Measurements from ENCODE around the gene TMEM243.

TMEM243 gene

GRCh38 chr7:87220734-87221215 is 1.2 kb upstream of the TMEM243 start:
- H3K36me3 ChIP-seq (ENCODE audit: control insufficient read depth, insufficient read depth, low read length): no peaks in the 10 kb centered on the region
- H3K9me3 ChIP-seq (ENCODE audit: control insufficient read depth, insufficient read depth, low read length): no peaks in the 10 kb centered on the region
- H3K27me3 ChIP-seq (ENCODE audit: control insufficient read depth, insufficient read depth, low read length): peaks cover 40% of the 10 kb centered on the region
- H3K9ac ChIP-seq (ENCODE audit: low read depth, low read length): no peak overlapping the region
- peak overlapping the region; percentile 97 for H3K4me3 ChIP-seq (ENCODE audit: low read depth, low read length)
- no peaks in the 10 kb centered on the region for H3K4me1 ChIP-seq (ENCODE audit: control insufficient read depth, insufficient read depth, low read length)

DNA sequence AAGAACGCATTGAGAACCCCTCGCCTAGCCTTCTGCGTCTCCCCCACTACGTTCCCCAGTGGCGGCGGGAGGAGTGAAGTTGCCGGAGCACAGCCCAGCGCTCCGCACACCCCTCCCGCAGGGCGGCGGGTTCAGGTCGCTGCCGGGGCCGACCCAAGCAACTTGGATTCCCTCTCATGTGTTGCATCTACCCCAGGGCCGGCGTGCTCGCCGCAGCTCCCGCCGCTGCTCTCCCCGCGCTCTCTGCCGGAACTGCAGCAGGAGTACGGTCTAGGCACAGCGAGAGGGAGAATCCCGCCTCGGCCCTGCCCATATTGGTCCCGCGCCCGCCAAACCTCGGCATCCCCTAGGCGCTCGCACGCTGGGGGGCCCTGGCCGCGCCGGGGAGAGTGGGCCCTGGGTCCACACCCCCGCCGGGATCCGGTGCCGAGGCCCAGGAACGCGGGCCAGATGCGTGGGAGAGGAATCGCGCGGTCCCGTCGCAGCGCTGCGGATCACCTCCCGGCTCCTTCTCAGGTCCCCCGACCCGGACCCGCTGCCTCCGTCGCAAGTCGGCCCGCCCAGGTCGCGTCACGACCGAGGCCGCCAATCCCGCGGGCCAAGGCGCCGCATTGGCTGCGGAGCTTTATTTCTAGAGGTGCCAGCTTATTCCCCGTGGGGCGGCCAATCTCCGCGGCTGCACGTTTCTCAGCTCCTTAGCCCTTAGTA is 648 bp upstream of the TMEM243 start:
- peak overlapping the region; percentile 97 for H3K4me3 ChIP-seq (ENCODE audit: low read depth, low read length)
- no peaks in the 10 kb centered on the region for H3K36me3 ChIP-seq (ENCODE audit: control insufficient read depth, insufficient read depth, low read length)
- H3K9me3 ChIP-seq (ENCODE audit: control insufficient read depth, insufficient read depth, low read length): no peaks in the 10 kb centered on the region
- peak overlapping the region; percentile 85 for H3K9ac ChIP-seq (ENCODE audit: low read depth, low read length)
- H3K4me1 ChIP-seq (ENCODE audit: control insufficient read depth, insufficient read depth, low read length): no peaks in the 10 kb centered on the region
- peaks cover 38% of the 10 kb centered on the region for H3K27me3 ChIP-seq (ENCODE audit: control insufficient read depth, insufficient read depth, low read length)

GRCh38 chr7:87218796-87219544 is 562 bp downstream of the TMEM243 start:
- Histone ChIP-seq H3K9me3 (ENCODE audit: control insufficient read depth, insufficient read depth, low read length) (no peaks in the 10 kb centered on the region), H3K4me1 (ENCODE audit: control insufficient read depth, insufficient read depth, low read length) (peaks cover 2% of the 10 kb centered on the region), H3K9ac (ENCODE audit: low read depth, low read length) (peak overlapping the region; percentile 85), H3K27me3 (ENCODE audit: control insufficient read depth, insufficient read depth, low read length) (peaks cover 35% of the 10 kb centered on the region), H3K4me3 (ENCODE audit: low read depth, low read length) (peak overlapping the region; percentile 97), H3K36me3 (ENCODE audit: control insufficient read depth, insufficient read depth, low read length) (no peaks in the 10 kb centered on the region)

DNA sequence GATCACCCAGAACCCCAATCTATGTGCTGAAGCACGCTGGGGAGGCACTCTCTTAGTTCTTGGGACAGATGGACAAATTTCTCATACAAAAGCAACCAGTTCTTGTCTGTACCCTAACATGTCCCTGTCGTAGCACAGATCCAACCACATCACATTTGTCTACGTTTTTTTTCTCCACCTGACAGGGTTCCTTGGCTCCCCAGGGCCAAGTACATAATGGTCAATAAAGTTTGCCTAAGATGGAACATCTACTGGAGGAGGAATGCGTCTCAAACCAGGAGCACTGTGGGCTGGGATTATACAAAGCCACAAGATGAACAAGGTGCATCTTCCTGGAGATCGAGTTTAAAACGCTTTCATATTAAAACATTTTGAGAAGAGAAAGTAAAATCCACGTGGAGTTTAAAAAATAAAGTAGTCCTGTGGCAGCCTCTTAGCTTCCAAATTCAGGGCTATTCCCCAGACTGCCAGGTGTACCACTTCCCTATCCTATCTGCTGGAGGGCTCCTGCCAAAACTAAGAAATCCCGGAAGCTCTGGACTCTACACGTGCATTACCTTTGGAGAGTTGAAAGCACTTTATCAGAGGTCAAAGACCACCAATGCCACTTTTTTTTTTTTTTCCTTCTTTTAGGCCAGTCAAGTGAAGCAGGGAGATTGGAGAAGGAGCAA is 1.4 kb downstream of the TMEM243 start:
- no peak overlapping the region for H3K4me3 ChIP-seq (ENCODE audit: low read depth, low read length)
- H3K36me3 ChIP-seq (ENCODE audit: control insufficient read depth, insufficient read depth, low read length): no peaks in the 10 kb centered on the region
- H3K9ac ChIP-seq (ENCODE audit: low read depth, low read length): no peak overlapping the region
- peaks cover 27% of the 10 kb centered on the region for H3K27me3 ChIP-seq (ENCODE audit: control insufficient read depth, insufficient read depth, low read length)
- no peaks in the 10 kb centered on the region for H3K9me3 ChIP-seq (ENCODE audit: control insufficient read depth, insufficient read depth, low read length)
- H3K4me1 ChIP-seq (ENCODE audit: control insufficient read depth, insufficient read depth, low read length): peaks cover 4% of the 10 kb centered on the region

- Histone ChIP-seq H3K36me3 (ENCODE audit: control insufficient read depth, insufficient read depth, low read length) (no peaks in the 10 kb centered on the region), H3K9ac (ENCODE audit: low read depth, low read length) (no peak overlapping the region), H3K27me3 (ENCODE audit: control insufficient read depth, insufficient read depth, low read length) (peaks cover 14% of the 10 kb centered on the region), H3K4me3 (ENCODE audit: low read depth, low read length) (no peak overlapping the region), H3K9me3 (ENCODE audit: control insufficient read depth, insufficient read depth, low read length) (no peaks in the 10 kb centered on the region), H3K4me1 (ENCODE audit: control insufficient read depth, insufficient read depth, low read length) (peaks cover 4% of the 10 kb centered on the region)
Observed at GRCh38 chr7:87216701-87217508, 2.6 kb downstream of the TMEM243 start.

GRCh38 chr7:87215046-87215445 is 4.5 kb downstream of the TMEM243 start:
- H3K4me3 ChIP-seq (ENCODE audit: low read depth, low read length): no peak overlapping the region
- H3K9ac ChIP-seq (ENCODE audit: low read depth, low read length): no peak overlapping the region
- no peaks in the 10 kb centered on the region for H3K36me3 ChIP-seq (ENCODE audit: control insufficient read depth, insufficient read depth, low read length)
- no peaks in the 10 kb centered on the region for H3K27me3 ChIP-seq (ENCODE audit: control insufficient read depth, insufficient read depth, low read length)
- no peaks in the 10 kb centered on the region for H3K9me3 ChIP-seq (ENCODE audit: control insufficient read depth, insufficient read depth, low read length)
- peaks cover 4% of the 10 kb centered on the region for H3K4me1 ChIP-seq (ENCODE audit: control insufficient read depth, insufficient read depth, low read length)

DNA sequence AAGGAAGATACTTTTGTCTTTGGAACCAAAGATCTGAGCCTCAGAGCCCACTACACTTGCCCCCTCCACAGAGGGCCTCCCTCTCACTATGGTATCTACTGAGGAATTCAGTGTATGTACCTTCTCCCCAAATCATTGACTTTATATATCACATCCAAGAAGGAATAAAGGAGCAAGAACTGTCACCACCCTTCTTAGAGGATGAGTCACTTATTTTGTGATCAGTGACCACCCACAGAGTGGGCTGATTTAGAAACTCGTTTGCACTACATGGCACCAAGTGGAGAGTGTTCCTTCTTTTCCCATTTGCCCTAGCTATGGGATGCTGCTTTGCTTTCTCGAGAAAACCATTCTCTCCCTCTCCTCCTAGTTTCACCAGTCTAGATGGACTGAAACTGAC is 5.7 kb downstream of the TMEM243 start:
- Histone ChIP-seq H3K4me3 (ENCODE audit: low read depth, low read length) (no peak overlapping the region), H3K9ac (ENCODE audit: low read depth, low read length) (no peak overlapping the region), H3K4me1 (ENCODE audit: control insufficient read depth, insufficient read depth, low read length) (peaks cover 4% of the 10 kb centered on the region), H3K9me3 (ENCODE audit: control insufficient read depth, insufficient read depth, low read length) (no peaks in the 10 kb centered on the region), H3K36me3 (ENCODE audit: control insufficient read depth, insufficient read depth, low read length) (no peaks in the 10 kb centered on the region), H3K27me3 (ENCODE audit: control insufficient read depth, insufficient read depth, low read length) (no peaks in the 10 kb centered on the region)

GRCh38 chr7:87213252-87213651 is 6.3 kb downstream of the TMEM243 start:
- no peak overlapping the region for H3K9ac ChIP-seq (ENCODE audit: low read depth, low read length)
- no peak overlapping the region for H3K4me3 ChIP-seq (ENCODE audit: low read depth, low read length)
- H3K9me3 ChIP-seq (ENCODE audit: control insufficient read depth, insufficient read depth, low read length): no peaks in the 10 kb centered on the region
- no peaks in the 10 kb centered on the region for H3K27me3 ChIP-seq (ENCODE audit: control insufficient read depth, insufficient read depth, low read length)
- peaks cover 4% of the 10 kb centered on the region for H3K4me1 ChIP-seq (ENCODE audit: control insufficient read depth, insufficient read depth, low read length)
- no peaks in the 10 kb centered on the region for H3K36me3 ChIP-seq (ENCODE audit: control insufficient read depth, insufficient read depth, low read length)

DNA sequence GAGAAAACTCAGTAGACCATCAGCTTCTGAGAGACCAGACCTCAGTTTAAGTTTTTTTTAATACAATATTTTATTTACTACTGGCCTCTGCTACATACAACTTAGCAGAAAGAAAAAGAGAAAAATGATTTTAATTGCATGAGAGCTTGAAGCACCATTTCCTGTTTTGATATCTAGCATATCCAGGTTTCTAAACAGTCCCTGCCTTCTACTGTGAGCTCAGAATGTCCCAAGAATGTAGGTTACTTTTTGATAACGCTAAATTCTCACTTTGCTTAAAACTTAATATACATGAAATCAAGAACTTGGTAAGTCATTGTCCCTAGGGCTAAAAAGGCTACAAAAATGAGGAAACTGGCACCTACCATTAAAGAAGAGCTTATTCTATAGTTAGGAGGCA is 7.0 kb downstream of the TMEM243 start:
- no peak overlapping the region for H3K9ac ChIP-seq (ENCODE audit: low read depth, low read length)
- peaks cover 4% of the 10 kb centered on the region for H3K4me1 ChIP-seq (ENCODE audit: control insufficient read depth, insufficient read depth, low read length)
- no peak overlapping the region for H3K4me3 ChIP-seq (ENCODE audit: low read depth, low read length)
- H3K9me3 ChIP-seq (ENCODE audit: control insufficient read depth, insufficient read depth, low read length): no peaks in the 10 kb centered on the region
- peaks cover 2% of the 10 kb centered on the region for H3K36me3 ChIP-seq (ENCODE audit: control insufficient read depth, insufficient read depth, low read length)
- no peaks in the 10 kb centered on the region for H3K27me3 ChIP-seq (ENCODE audit: control insufficient read depth, insufficient read depth, low read length)

DNA sequence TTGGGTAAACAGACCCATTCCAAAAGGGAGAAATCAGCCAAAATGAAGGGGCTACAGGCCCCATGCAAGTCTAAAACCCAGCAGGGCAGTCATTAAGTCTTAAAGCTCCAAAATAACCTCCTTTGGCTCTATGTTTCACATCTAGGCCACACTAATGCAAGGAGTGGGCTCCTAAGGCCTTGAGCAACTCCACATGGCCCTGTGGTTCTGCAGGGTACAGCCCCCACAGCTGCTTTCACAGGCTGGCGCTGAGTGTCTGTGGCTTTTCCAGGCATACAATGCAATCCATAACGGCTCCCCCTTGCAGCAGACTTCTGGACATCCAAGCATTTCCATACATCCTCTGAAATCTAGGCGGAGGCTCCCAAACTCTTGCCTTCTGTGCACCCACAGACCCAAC is 9.0 kb downstream of the TMEM243 start:
- Histone ChIP-seq H3K4me3 (ENCODE audit: low read depth, low read length) (no peak overlapping the region), H3K36me3 (ENCODE audit: control insufficient read depth, insufficient read depth, low read length) (peaks cover 2% of the 10 kb centered on the region), H3K27me3 (ENCODE audit: control insufficient read depth, insufficient read depth, low read length) (no peaks in the 10 kb centered on the region), H3K9me3 (ENCODE audit: control insufficient read depth, insufficient read depth, low read length) (peaks cover 9% of the 10 kb centered on the region), H3K4me1 (ENCODE audit: control insufficient read depth, insufficient read depth, low read length) (peaks cover 4% of the 10 kb centered on the region), H3K9ac (ENCODE audit: low read depth, low read length) (no peak overlapping the region)

DNA sequence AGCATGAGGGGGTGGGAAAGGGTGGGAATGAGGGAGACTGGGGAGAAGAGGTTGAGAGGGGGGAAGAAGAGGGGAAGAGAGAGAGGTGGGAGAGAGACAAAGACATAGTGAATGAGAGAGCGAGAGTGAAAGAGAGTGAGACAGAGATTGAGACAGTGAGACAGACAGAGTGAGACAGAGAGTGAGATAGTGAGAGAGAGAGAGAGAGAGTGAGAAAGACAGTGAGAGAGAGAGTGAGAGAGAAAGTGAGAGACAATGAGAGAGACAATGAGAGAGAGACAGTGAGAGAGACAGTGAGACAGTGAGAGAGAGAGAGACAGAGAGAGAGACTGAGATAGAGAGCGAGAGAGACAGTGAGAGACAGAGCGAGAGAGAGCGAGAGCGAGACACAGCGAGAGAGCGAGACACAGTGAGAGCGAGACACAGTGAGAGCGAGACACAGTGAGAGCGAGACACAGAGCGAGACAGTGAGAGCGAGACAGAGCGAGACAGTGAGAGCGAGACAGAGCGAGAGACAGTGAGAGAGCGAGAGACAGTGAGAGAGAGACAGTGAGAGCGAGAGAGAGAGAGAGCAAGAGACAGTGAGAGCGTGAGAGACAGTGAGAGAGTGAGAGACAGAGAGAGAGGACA is 10.1 kb downstream of the TMEM243 start:
- H3K9ac ChIP-seq (ENCODE audit: low read depth, low read length): no peak overlapping the region
- peaks cover 4% of the 10 kb centered on the region for H3K4me1 ChIP-seq (ENCODE audit: control insufficient read depth, insufficient read depth, low read length)
- peaks cover 12% of the 10 kb centered on the region for H3K9me3 ChIP-seq (ENCODE audit: control insufficient read depth, insufficient read depth, low read length)
- H3K27me3 ChIP-seq (ENCODE audit: control insufficient read depth, insufficient read depth, low read length): no peaks in the 10 kb centered on the region
- H3K4me3 ChIP-seq (ENCODE audit: low read depth, low read length): no peak overlapping the region
- H3K36me3 ChIP-seq (ENCODE audit: control insufficient read depth, insufficient read depth, low read length): peaks cover 2% of the 10 kb centered on the region

All from iPS-15b (cell line).